ENCODE data around the gene PSG4. TPM values are rescaled to one million over a fixed set of nuclear protein-coding genes. Genes with fewer than 3 reads are reported as not detected.
A peak's percentile ranks its signal among the peaks of the same experiment; 100 is the strongest.
"Not testable (repeated sequence)": the region's sequence is repeated elsewhere in the genome, so short reads cannot be mapped to it uniquely, and the experiment has no call there.

Gene PSG4
- total RNA-seq, result under 1 TPM; 0.20 to 0.51 TPM

GRCh38 chr19:43205471-43206105, at the start of gene PSG4:
Gene PSG4, minus strand, starts transcription at chr19:43205638. Its CDS starts 102 bp downstream, at chr19:43205536.
- ATAC-seq; DNase-seq (ENCODE audit: low spot score in 2 of 2); H3K27ac Mint-ChIP-seq: not testable (repeated sequence)

GRCh38 chr19:43251428-43251827, 46.0 kb upstream of the PSG4 start:
- H3K9me3 Mint-ChIP-seq; DNase-seq (ENCODE audit: low spot score in 2 of 2); ATAC-seq; H3K27ac Mint-ChIP-seq; H3K36me3 Mint-ChIP-seq: not testable (repeated sequence)

More at GRCh38 chr19:43205471-43206105, at the start of gene PSG4:
- H3K36me3 Mint-ChIP-seq, H3K9me3 Mint-ChIP-seq: not testable (repeated sequence)

- DNase-seq (ENCODE audit: low spot score in 2 of 2); H3K9me3 Mint-ChIP-seq; H3K36me3 Mint-ChIP-seq; ATAC-seq; H3K27ac Mint-ChIP-seq: not testable (repeated sequence)
Observed at GRCh38 chr19:43250296-43250695, 44.9 kb upstream of the PSG4 start.

GRCh38 chr19:43248635-43249002, 43.2 kb upstream of the PSG4 start:
- not testable (repeated sequence) for H3K36me3 Mint-ChIP-seq; H3K9me3 Mint-ChIP-seq; H3K27ac Mint-ChIP-seq; ATAC-seq; DNase-seq (ENCODE audit: low spot score in 2 of 2)

GRCh38 chr19:43247243-43247880, 41.9 kb upstream of the PSG4 start:
- DNase-seq (ENCODE audit: low spot score in 2 of 2); H3K36me3 Mint-ChIP-seq; H3K27ac Mint-ChIP-seq; ATAC-seq; H3K9me3 Mint-ChIP-seq: not testable (repeated sequence)

- H3K36me3 Mint-ChIP-seq; H3K27ac Mint-ChIP-seq; DNase-seq (ENCODE audit: low spot score in 2 of 2); ATAC-seq: not testable (repeated sequence)
- peaks cover 0 to 12% of the 10 kb centered on the region in 2 donors for H3K9me3 Mint-ChIP-seq
Observed at GRCh38 chr19:43245848-43246247, 40.4 kb upstream of the PSG4 start.

- DNase-seq (ENCODE audit: low spot score in 2 of 2); H3K27ac Mint-ChIP-seq; ATAC-seq; H3K36me3 Mint-ChIP-seq: not testable (repeated sequence)
- H3K9me3 Mint-ChIP-seq, result peaks cover 15 to 23% of the 10 kb centered on the region in 2 donors
Observed at GRCh38 chr19:43242211-43242610, 36.8 kb upstream of the PSG4 start.

GRCh38 chr19:43238213-43238612, 32.8 kb upstream of the PSG4 start:
- DNase-seq (ENCODE audit: low spot score in 2 of 2); ATAC-seq; H3K27ac Mint-ChIP-seq; H3K36me3 Mint-ChIP-seq: not testable (repeated sequence)
- peaks cover 23% of the 10 kb centered on the region in 2 donors for H3K9me3 Mint-ChIP-seq

GRCh38 chr19:43235686-43236085, 30.2 kb upstream of the PSG4 start:
- not testable (repeated sequence) for H3K27ac Mint-ChIP-seq, H3K36me3 Mint-ChIP-seq
- peaks cover 17 to 30% of the 10 kb centered on the region in 2 donors for H3K9me3 Mint-ChIP-seq

GRCh38 chr19:43229315-43229714, 23.9 kb upstream of the PSG4 start:
- Mint-ChIP-seq H3K27ac (no peak overlapping the region), H3K36me3 (peaks cover 22 to 39% of the 10 kb centered on the region in 2 donors), H3K9me3 (peaks cover 25 to 49% of the 10 kb centered on the region in 2 donors)
- no peak for DNase-seq (ENCODE audit: low spot score in 2 of 2)
- ATAC-seq, result no peak

More at GRCh38 chr19:43235686-43236085, 30.2 kb upstream of the PSG4 start:
- not testable (repeated sequence) for ATAC-seq; DNase-seq (ENCODE audit: low spot score in 2 of 2)

GRCh38 chr19:43228730-43229129, 23.3 kb upstream of the PSG4 start:
- not testable (repeated sequence) for ATAC-seq, H3K27ac Mint-ChIP-seq
- peak in 1 of 2 donors; percentile 20 for DNase-seq (ENCODE audit: low spot score in 2 of 2)
- peaks cover 22 to 45% of the 10 kb centered on the region in 2 donors for H3K36me3 Mint-ChIP-seq
- H3K9me3 Mint-ChIP-seq, result peaks cover 25 to 49% of the 10 kb centered on the region in 2 donors

- H3K27ac Mint-ChIP-seq; ATAC-seq; DNase-seq (ENCODE audit: low spot score in 2 of 2): not testable (repeated sequence)
- Mint-ChIP-seq H3K9me3 (peaks cover 29 to 45% of the 10 kb centered on the region in 2 donors), H3K36me3 (peaks cover 22 to 45% of the 10 kb centered on the region in 2 donors)
Observed at GRCh38 chr19:43226986-43227385, 21.5 kb upstream of the PSG4 start.

GRCh38 chr19:43224855-43225253, 19.4 kb upstream of the PSG4 start:
- Mint-ChIP-seq H3K36me3 (peaks cover 19 to 44% of the 10 kb centered on the region in 2 donors), H3K27ac (no peak overlapping the region), H3K9me3 (peaks cover 30 to 33% of the 10 kb centered on the region in 2 donors)
- ATAC-seq, result no peak
- no peak for DNase-seq (ENCODE audit: low spot score in 2 of 2)

- H3K9me3 Mint-ChIP-seq, result peaks cover 24 to 28% of the 10 kb centered on the region in 2 donors
- not testable (repeated sequence) for DNase-seq (ENCODE audit: low spot score in 2 of 2); ATAC-seq; H3K27ac Mint-ChIP-seq
- H3K36me3 Mint-ChIP-seq, result peaks cover 14 to 39% of the 10 kb centered on the region in 2 donors
Observed at GRCh38 chr19:43224201-43224854, 18.9 kb upstream of the PSG4 start.

GRCh38 chr19:43221891-43222290, 16.5 kb upstream of the PSG4 start:
- not testable (repeated sequence) for ATAC-seq; DNase-seq (ENCODE audit: low spot score in 2 of 2); H3K27ac Mint-ChIP-seq
- Mint-ChIP-seq H3K36me3 (peaks cover 0 to 25% of the 10 kb centered on the region in 2 donors), H3K9me3 (peaks cover 7 to 14% of the 10 kb centered on the region in 2 donors)

- peaks cover 0 to 17% of the 10 kb centered on the region in 2 donors for H3K36me3 Mint-ChIP-seq
- ATAC-seq; DNase-seq (ENCODE audit: low spot score in 2 of 2); H3K27ac Mint-ChIP-seq; H3K9me3 Mint-ChIP-seq: not testable (repeated sequence)
Observed at GRCh38 chr19:43219136-43219535, 13.7 kb upstream of the PSG4 start.

GRCh38 chr19:43215881-43216280, 10.4 kb upstream of the PSG4 start:
- not testable (repeated sequence) for H3K36me3 Mint-ChIP-seq; ATAC-seq; H3K9me3 Mint-ChIP-seq; H3K27ac Mint-ChIP-seq; DNase-seq (ENCODE audit: low spot score in 2 of 2)
